Measurements from ENCODE around the gene CES4A.

DNA sequence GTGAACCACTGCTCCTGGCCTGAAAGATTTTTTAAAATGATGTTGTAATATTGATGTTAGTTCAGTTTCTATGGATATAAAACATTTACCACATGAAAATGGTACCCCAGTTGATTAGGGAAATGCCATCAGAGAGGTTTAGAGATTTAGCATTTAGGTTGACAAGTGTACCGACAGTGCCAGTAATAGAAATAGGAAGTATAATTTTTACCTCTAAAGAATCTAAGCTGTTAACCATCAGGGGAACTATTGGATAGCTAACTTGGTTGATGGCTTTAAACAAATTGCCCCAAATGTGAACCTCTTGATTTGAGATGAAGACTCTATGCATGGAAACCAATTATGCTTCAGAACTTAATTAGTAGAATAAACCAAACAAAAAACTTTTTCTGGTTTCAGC lies 47.0 kb downstream of the CES4A start:
- TF ChIP-seq, protein P1, sequence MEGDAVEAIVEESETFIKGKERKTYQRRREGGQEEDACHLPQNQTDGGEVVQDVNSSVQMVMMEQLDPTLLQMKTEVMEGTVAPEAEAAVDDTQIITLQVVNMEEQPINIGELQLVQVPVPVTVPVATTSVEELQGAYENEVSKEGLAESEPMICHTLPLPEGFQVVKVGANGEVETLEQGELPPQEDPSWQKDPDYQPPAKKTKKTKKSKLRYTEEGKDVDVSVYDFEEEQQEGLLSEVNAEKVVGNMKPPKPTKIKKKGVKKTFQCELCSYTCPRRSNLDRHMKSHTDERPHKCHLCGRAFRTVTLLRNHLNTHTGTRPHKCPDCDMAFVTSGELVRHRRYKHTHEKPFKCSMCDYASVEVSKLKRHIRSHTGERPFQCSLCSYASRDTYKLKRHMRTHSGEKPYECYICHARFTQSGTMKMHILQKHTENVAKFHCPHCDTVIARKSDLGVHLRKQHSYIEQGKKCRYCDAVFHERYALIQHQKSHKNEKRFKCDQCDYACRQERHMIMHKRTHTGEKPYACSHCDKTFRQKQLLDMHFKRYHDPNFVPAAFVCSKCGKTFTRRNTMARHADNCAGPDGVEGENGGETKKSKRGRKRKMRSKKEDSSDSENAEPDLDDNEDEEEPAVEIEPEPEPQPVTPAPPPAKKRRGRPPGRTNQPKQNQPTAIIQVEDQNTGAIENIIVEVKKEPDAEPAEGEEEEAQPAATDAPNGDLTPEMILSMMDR (IDR thresholded peaks at IDR 0.05), result no peak
- no peak for TF ChIP-seq ZFX (IDR thresholded peaks at IDR 0.05; ENCODE audit: borderline replicate concordance)
